Superior temporal gyrus (tissue), 1 donor: Measurements from ENCODE around the gene TMEM62.
"Not testable (repeated sequence)": the region's sequence is repeated elsewhere in the genome, so short reads cannot be mapped to it uniquely, and the experiment has no call there.

Experiments used
- DNase-seq: peaks from one replicate; pipeline ENCODE4 v3.0.0-alpha.2; 2016; ENCODE audit errors: extremely low spot score

The TMEM62 gene

GRCh38 chr15:43177147-43177546 is 43.8 kb downstream of the TMEM62 start:
- not testable (repeated sequence) for DNase-seq

GRCh38 chr15:43183270-43183669 is 49.9 kb downstream of the TMEM62 start:
- no peak for DNase-seq

GRCh38 chr15:43184407-43185124 is 51.2 kb downstream of the TMEM62 start:
- DNase-seq, result no peak

- DNase-seq, result peak; percentile 65
Observed at GRCh38 chr15:43185157-43186002, 52.0 kb downstream of the TMEM62 start, which contains the start of gene CCNDBP1. Gene CCNDBP1, plus strand, starts transcription at chr15:43185403. Its CDS starts 96 bp downstream, at chr15:43185499.

GRCh38 chr15:43186003-43186353 is 52.6 kb downstream of the TMEM62 start:
- DNase-seq, result no peak

GRCh38 chr15:43187544-43188155 is 54.3 kb downstream of the TMEM62 start:
- peak; percentile 75 for DNase-seq

- no peak for DNase-seq
Observed at GRCh38 chr15:43189296-43189695, 55.9 kb downstream of the TMEM62 start.

- no peak for DNase-seq
Observed at GRCh38 chr15:43190178-43190577, 56.8 kb downstream of the TMEM62 start.

- no peak for DNase-seq
Observed at GRCh38 chr15:43193710-43194109, 60.3 kb downstream of the TMEM62 start.

GRCh38 chr15:43194795-43195194 is 61.4 kb downstream of the TMEM62 start:
- DNase-seq, result peak; percentile 10

GRCh38 chr15:43196760-43197548 is 63.6 kb downstream of the TMEM62 start:
- no peak for DNase-seq

- not testable (repeated sequence) for DNase-seq
Observed at GRCh38 chr15:43197773-43198172, 64.4 kb downstream of the TMEM62 start.

- DNase-seq, result not testable (repeated sequence)
Observed at GRCh38 chr15:43198556-43198955, 65.2 kb downstream of the TMEM62 start.

GRCh38 chr15:43198992-43199391 is 65.6 kb downstream of the TMEM62 start:
- no peak for DNase-seq

GRCh38 chr15:43199945-43200488 is 66.6 kb downstream of the TMEM62 start:
- no peak for DNase-seq

GRCh38 chr15:43204016-43204901 is 70.9 kb downstream of the TMEM62 start:
- DNase-seq, result no peak

GRCh38 chr15:43206054-43206453 is 72.7 kb downstream of the TMEM62 start:
- no peak for DNase-seq

- DNase-seq, result no peak
Observed at GRCh38 chr15:43207024-43207423, 73.6 kb downstream of the TMEM62 start.

- no peak for DNase-seq
Observed at GRCh38 chr15:43208052-43209002, 74.9 kb downstream of the TMEM62 start.
